ENCODE measurements around the gene RHEX.

RHEX gene

GRCh38 chr1:206116873-206117150, 63.8 kb downstream of the RHEX start:
- DNase-seq (ENCODE audit: low spot score) = no peak

DNA sequence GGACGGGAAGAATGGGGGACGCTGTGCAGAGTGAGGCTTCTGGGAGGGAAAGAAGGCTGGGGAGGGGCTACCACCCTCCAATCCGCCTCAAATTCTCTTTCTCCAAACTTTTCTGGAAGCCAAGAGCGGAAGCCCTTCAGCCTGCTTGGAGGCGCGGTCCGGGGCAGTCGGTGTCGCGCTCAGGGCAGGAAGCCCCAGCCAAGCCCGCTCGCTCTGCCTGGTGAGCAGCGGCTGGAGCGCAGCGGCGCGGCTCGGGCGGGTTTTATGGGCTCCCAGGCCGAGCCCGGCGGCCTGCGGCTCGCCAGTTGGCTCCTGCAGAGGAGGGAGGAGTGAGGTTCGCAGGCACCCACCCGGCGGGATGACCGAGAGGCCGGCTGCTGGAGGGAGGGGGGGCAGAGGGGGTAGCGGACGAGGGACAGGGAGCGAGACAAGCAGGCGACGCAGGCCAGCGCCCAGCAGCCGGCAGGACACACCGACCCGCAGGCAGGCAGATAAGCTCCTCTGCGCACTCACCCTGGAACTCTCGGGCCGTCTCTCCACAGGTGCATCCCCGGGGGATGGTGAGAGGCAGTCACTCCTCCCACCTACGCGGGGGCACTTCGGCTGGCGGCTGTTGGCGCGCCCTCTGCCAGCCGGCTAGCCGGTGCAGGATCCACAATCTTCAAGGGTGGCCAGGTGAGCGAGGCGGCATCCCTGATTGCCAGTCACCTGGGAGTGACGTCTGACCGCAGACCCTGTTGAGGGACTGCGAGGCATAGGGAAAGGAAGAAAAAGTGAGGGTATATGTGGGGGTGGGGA, 64.4 kb downstream of the RHEX start, which contains the start of gene AVPR1B:
Gene AVPR1B, minus strand, starts transcription at position 238 of the 798 bp plus-strand sequence. CDS start 498 bp downstream, outside the sequence.
- no peak for DNase-seq (ENCODE audit: low spot score)

- DNase-seq (ENCODE audit: low spot score) = no peak
Measured at GRCh38 chr1:206120406-206120805, 67.4 kb downstream of the RHEX start.

GRCh38 chr1:206121269-206121668, 68.3 kb downstream of the RHEX start:
- no peak for DNase-seq (ENCODE audit: low spot score)

DNA sequence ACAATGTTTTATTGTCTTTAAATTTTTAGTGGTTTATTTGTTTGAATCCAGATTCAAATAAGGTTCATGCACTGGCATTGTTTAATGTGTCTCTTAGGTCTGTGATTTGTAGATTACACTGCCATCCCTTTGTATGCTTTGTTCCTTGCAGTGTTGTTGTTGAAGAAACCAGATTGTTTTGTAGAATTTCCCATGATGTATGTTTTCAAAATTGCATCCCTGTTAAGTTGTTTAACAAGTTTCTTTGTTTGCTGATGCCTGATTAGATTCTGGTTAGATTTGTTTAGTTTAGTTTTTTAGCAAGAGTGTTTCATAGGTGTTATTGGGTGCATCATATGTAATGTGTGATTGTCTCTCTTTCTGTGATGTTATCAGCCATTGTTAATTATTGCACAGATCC, 69.7 kb downstream of the RHEX start:
- no peak for DNase-seq (ENCODE audit: low spot score)

GRCh38 chr1:206125346-206125745, 72.4 kb downstream of the RHEX start:
- no peak for DNase-seq (ENCODE audit: low spot score)

DNA sequence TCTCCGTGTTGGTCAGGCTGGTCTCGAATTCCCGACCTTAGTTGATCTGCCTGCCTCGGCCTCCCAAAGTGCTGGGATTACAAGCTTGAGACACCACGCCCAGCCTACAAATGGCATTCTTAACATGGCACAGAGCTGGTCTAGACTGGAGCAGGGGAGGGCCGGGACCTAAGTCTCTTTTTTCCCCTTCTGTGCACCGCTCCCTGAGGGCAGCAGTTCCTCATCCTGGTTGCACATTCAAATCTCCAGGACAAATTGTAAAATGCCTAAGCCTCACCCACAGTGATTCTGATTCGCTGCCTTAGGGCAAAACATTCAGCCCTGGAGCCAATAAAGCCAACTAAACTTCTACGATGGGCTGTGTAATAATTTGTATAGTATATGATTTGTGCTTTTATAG, 74.4 kb downstream of the RHEX start:
- no peak for DNase-seq (ENCODE audit: low spot score)

DNA sequence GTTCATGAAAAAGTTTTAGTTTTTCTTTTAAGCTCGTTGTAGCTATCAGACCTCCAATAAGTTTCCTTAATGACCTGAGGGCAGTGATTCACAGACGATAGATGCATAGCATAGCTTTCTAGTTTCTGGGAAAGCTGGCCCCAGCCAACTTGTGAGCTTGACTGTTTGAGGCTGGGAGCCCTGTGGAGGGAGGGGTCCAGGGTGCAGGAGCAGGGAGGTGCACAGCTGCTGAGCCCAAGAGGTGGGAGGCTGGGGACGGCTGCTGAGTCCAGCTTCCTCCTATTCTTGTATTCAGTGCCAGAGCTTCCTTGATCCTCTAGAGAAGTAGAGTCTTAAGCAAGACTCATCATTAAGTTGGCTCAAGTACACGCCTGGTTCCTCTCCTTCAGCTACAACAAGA, 75.2 kb downstream of the RHEX start:
- DNase-seq (ENCODE audit: low spot score) = no peak

GRCh38 chr1:206131037-206131436, 78.1 kb downstream of the RHEX start:
- no peak for DNase-seq (ENCODE audit: low spot score)

DNA sequence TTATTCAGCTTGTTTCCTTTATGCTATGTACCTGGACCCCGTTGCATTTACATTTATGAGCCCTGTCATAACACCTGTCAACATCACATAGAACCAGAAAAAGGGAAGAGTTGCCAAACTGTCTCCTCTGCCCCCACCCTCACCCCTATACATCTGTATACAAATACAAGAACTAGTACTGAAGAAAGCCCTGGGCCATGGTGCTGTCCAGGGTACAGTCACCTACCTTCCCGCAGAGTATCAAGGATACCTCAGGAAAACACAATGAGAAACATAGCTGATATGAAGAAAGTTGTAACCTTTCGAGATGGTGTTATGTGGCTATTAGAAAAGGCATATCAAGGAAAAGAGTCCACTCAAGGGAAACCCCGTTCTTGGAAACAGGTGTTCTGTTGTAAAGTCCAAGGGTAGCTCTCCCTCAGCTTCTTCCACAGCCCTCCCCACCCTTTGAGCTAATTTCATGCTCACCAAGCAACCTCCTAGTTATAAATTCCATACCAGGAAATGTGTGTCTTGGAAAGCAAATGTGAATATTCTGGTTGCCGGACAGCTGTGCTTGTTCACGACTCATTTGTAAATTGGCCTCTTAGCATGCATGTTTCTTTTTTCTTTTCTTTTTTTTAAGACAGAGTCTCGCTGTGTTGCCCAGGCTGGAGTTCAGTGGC, 80.9 kb downstream of the RHEX start:
- no peak for DNase-seq (ENCODE audit: low spot score)

GRCh38 chr1:206135248-206135647, 82.3 kb downstream of the RHEX start:
- DNase-seq (ENCODE audit: low spot score) = no peak

- no peak for DNase-seq (ENCODE audit: low spot score)
Measured at GRCh38 chr1:206136241-206136640, 83.3 kb downstream of the RHEX start.

- DNase-seq (ENCODE audit: low spot score) = no peak
Measured at GRCh38 chr1:206142011-206142410, 89.0 kb downstream of the RHEX start.

DNA sequence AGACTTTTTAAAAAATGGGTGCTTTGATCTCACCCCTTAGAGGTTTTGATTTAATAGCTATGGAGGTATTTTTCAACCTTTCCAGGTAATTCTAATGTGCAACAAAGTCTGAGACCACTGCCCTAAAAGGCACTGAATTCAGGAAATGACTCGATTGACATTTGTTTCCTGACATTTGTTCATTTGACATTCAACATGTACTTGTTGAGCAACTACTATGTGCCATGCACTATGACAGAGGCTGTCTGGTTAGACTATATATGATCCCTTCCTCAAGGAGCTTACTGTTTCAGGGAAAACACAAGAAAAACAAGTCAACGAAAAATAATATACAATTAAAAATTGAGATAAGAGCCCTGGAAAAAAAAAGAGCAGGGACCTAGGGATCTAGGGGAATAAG, 89.8 kb downstream of the RHEX start:
- DNase-seq (ENCODE audit: low spot score) = no peak

DNA sequence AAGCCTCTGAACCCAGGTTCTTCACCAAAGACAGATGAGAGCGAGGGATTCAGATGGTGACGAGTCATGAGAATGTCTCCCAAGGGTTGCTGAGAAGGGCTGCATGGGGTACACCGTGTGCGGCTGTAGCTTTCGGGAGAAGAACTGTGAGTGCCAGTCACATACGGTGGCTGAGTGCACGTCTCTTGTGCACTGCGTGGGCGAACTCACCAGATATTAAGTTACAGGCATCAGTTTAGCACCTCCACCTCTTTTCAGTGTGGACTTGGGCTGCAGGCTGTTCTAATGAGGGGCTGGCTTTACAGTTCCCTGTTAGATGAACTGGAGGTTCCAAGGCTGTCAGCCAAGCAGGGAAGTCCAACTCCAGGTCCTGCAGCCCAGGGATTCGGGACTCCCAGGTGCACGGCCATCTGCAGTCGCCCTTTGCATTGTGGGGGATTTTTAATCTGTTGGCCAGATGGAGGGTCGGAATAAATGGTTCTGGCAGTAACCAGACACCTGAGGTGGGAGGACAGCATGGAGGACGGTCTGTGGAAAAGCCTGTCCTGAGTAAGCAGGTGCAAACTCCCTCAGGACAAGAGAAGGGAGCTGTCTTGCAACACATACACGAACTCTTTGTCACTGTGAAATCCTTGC, 90.7 kb downstream of the RHEX start:
- no peak for DNase-seq (ENCODE audit: low spot score)

- DNase-seq (ENCODE audit: low spot score) = no peak
Measured at GRCh38 chr1:206144605-206145004, 91.6 kb downstream of the RHEX start.

GRCh38 chr1:206145771-206146290, 92.9 kb downstream of the RHEX start:
- DNase-seq (ENCODE audit: low spot score) = no peak

Data from putamen (tissue), 1 donor.